A549 treated with ZK216348 at 1 μM for 4 hours (cell line): Measurements from ENCODE around the gene PAQR3. TPM values are rescaled to one million over a fixed set of nuclear protein-coding genes. Genes with fewer than 3 reads are reported as not detected.

Experiments
- total RNA-seq: library from RNA; stranded (reverse); fragments of 200-300 nt; extraction: Qiagen RNA extraction; gene quantifications from 5 replicates; pipeline ENCODE4 v1.2.3, GENCODE V29; 2022; ENCODE audit warnings: low read depth

Gene PAQR3, protein sequence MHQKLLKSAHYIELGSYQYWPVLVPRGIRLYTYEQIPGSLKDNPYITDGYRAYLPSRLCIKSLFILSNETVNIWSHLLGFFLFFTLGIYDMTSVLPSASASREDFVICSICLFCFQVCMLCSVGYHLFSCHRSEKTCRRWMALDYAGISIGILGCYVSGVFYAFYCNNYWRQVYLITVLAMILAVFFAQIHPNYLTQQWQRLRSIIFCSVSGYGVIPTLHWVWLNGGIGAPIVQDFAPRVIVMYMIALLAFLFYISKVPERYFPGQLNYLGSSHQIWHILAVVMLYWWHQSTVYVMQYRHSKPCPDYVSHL
- total RNA-seq, result 4.4 to 10.2 TPM (median 9.9 TPM) in 5 replicates

DNA sequence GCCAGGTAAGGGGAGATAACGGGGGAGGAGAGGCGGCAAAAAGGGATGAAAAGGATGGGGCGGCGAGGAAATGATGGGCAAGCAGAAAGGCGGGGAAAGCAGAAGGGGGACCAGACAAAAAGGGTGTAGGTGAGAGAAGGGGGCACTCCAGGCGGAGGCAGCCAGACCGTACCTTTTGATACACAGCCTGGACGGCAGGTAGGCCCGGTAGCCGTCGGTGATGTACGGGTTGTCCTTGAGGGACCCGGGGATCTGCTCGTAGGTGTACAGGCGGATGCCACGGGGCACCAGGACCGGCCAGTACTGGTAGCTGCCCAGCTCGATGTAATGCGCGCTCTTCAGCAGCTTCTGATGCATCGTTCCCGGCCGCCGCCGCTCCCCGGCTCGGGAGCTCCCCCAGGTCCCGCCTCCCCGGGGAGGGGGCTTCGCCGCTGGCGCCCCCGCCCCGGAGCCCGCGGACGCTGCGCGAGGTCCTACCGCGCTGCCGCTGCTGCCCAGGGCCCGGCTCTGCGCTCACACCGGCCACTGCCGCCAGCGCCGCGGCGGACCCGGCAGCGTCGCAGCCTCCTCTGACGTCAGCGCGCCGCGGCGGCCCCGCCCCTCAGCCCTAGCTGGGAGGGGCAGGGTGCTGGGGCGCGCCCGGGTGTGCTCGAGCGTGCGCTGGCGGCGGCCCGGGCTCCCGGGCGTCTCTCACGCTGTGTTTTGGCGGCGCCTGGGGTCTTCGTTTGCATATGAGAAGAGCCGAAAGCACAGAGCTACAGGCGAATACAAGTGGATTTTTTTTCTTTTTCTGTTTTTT lies at the start of gene PAQR3:
Gene PAQR3 (minus strand): TSS at position 571 of the 799 bp plus-strand sequence. CDS start 214 bp downstream, at position 357.

Other genes starting within 250 kb of the PAQR3 start
- 7.4 to 16.6 TPM (median 14.5 TPM) in 5 replicates for gene BMP2K, start 163.1 kb downstream of the PAQR3 start, total RNA-seq